GM20431 (cell line): ENCODE data around the gene CARD18.
"Not testable (repeated sequence)": the region's sequence is repeated elsewhere in the genome, so short reads cannot be mapped to it uniquely, and the experiment has no call there.

Experiments
- in situ Hi-C: fragments of 300-500 bp; cut with MseI, MboI; formaldehyde crosslinking; loops from one replicate; pipeline ENCODE4 v1.15.0; 2020; ENCODE audit warnings: low sequenced_read_pairs; ENCODE audit not compliant: unreplicated experiment

The CARD18 gene

GRCh38 chr11:105137286-105137685 is 2.3 kb downstream of the CARD18 start:
- in situ Hi-C loops, result no loop called here

GRCh38 chr11:105135883-105136282 is 3.7 kb downstream of the CARD18 start:
- in situ Hi-C loops, result no loop called here

GRCh38 chr11:105132716-105133511 is 6.7 kb downstream of the CARD18 start:
- in situ Hi-C loops, result no loop called here

- in situ Hi-C loops, result no loop called here
These were observed 9.3 kb downstream of the CARD18 start for GRCh38 chr11:105130189-105130813.

- in situ Hi-C loops, result no loop called here
These were observed 14.8 kb downstream of the CARD18 start for GRCh38 chr11:105124756-105125155.

GRCh38 chr11:105111145-105111944 is 28.2 kb downstream of the CARD18 start:
- in situ Hi-C loops, result no loop called here

- in situ Hi-C loops, result no loop called here
These were observed 28.9 kb downstream of the CARD18 start for GRCh38 chr11:105110688-105111030.

- in situ Hi-C loops, result no loop called here
These were observed 29.5 kb downstream of the CARD18 start for GRCh38 chr11:105109855-105110687.

- in situ Hi-C loops, result no loop called here
These were observed 30.2 kb downstream of the CARD18 start for GRCh38 chr11:105109321-105109720.

- in situ Hi-C loops, result no loop called here
These were observed 31.3 kb downstream of the CARD18 start for GRCh38 chr11:105108247-105108646.

GRCh38 chr11:105107226-105107825 is 32.2 kb downstream of the CARD18 start:
- in situ Hi-C loops, result not testable (repeated sequence)

- in situ Hi-C loops, result no loop called here
These were observed 33.4 kb downstream of the CARD18 start for GRCh38 chr11:105106140-105106539.

- in situ Hi-C loops, result no loop called here
These were observed 35.3 kb downstream of the CARD18 start for GRCh38 chr11:105104292-105104691.

- in situ Hi-C loops, result no loop called here
These were observed 36.2 kb downstream of the CARD18 start for GRCh38 chr11:105103336-105103735.

GRCh38 chr11:105102079-105102581 is 37.4 kb downstream of the CARD18 start:
- in situ Hi-C loops, result not testable (repeated sequence)

- in situ Hi-C loops, result no loop called here
These were observed 38.5 kb downstream of the CARD18 start for GRCh38 chr11:105100981-105101630.

GRCh38 chr11:105100206-105100605 is 39.4 kb downstream of the CARD18 start:
- in situ Hi-C loops, result no loop called here

- in situ Hi-C loops, result not testable (repeated sequence)
These were observed 40.0 kb downstream of the CARD18 start for GRCh38 chr11:105099594-105099993.
